ENCODE results near the gene DNAAF6. TPM values are rescaled to one million over a fixed set of nuclear protein-coding genes. Genes with fewer than 3 reads are reported as not detected.

Gene DNAAF6
- total and polyA plus RNA-seq, 4 experiments from 2014 or later, result not detected

- H3K27ac ChIP-seq (ENCODE audit: low read depth, low read length), result no peak overlapping the region
- no peaks in the 10 kb centered on the region for H3K4me1 ChIP-seq (ENCODE audit: insufficient read depth, low read length)
- H3K9me3 ChIP-seq (ENCODE audit: control insufficient read depth in 1 of 2, low read length in 2 of 2), result no peaks in the 10 kb centered on the region
- no peaks in the 10 kb centered on the region for H3K4me1 Mint-ChIP-seq
- POLR2A ChIA-PET (ENCODE audit: partially characterized antibody), result no interaction called here
- DNase-seq, result no peak
- no peak overlapping the region for H3K27ac Mint-ChIP-seq
- H3K4me3 ChIP-seq (ENCODE audit: low read length in 2 of 2), result no peak overlapping the region
- CTCF ChIA-PET (ENCODE audit: partially characterized antibody), result no interaction called here
- H3K4me3 Mint-ChIP-seq, result no peak overlapping the region
- no peaks in the 10 kb centered on the region for H3K36me3 Mint-ChIP-seq
- H3K9me3 Mint-ChIP-seq, result no peaks in the 10 kb centered on the region
- no peaks in the 10 kb centered on the region for H3K36me3 ChIP-seq (ENCODE audit: insufficient read depth, low read length)
- intact Hi-C loops (cut with micrococcal nuclease), result no loop called here
- peaks cover 2 to 4% of the 10 kb centered on the region in 2 donors for H3K27me3 Mint-ChIP-seq
- H3K27me3 ChIP-seq (ENCODE audit: insufficient read depth, low read length), result no peaks in the 10 kb centered on the region
Measured at GRCh38 chrX:107226757-107227156, 20.3 kb downstream of the DNAAF6 start.

- no peak overlapping the region for H3K4me3 Mint-ChIP-seq
- intact Hi-C loops (cut with micrococcal nuclease), result no loop called here
- POLR2A ChIA-PET (ENCODE audit: partially characterized antibody), result no interaction called here
Measured at GRCh38 chrX:107227780-107228485, 21.5 kb downstream of the DNAAF6 start.

GRCh38 chrX:107228486-107228819 is 22.0 kb downstream of the DNAAF6 start:
- Histone ChIP-seq H3K4me1 (ENCODE audit: insufficient read depth, low read length) (no peaks in the 10 kb centered on the region), H3K27me3 (ENCODE audit: insufficient read depth, low read length) (no peaks in the 10 kb centered on the region), H3K36me3 (ENCODE audit: insufficient read depth, low read length) (no peaks in the 10 kb centered on the region), H3K27ac (ENCODE audit: low read depth, low read length) (no peak overlapping the region), H3K9me3 (ENCODE audit: control insufficient read depth in 1 of 2, low read length in 2 of 2) (no peaks in the 10 kb centered on the region), H3K4me3 (ENCODE audit: low read length in 2 of 2) (no peak overlapping the region)
- ChIA-PET POLR2A (ENCODE audit: partially characterized antibody) (no interaction called here), CTCF (ENCODE audit: partially characterized antibody) (no interaction called here)
- H3K4me3 Mint-ChIP-seq, result no peak overlapping the region
- H3K9me3 Mint-ChIP-seq, result no peaks in the 10 kb centered on the region
- no peaks in the 10 kb centered on the region for H3K36me3 Mint-ChIP-seq
- peaks cover 2 to 7% of the 10 kb centered on the region in 2 donors for H3K27me3 Mint-ChIP-seq
- no peaks in the 10 kb centered on the region for H3K4me1 Mint-ChIP-seq
- no peak overlapping the region for H3K27ac Mint-ChIP-seq
- intact Hi-C loops (cut with micrococcal nuclease), result no loop called here
- DNase-seq, result no peak

More at GRCh38 chrX:107227780-107228485, 21.5 kb downstream of the DNAAF6 start:
- H3K27ac ChIP-seq (ENCODE audit: low read depth, low read length), result no peak overlapping the region
- no peak for DNase-seq
- H3K36me3 ChIP-seq (ENCODE audit: insufficient read depth, low read length), result no peaks in the 10 kb centered on the region
- H3K4me3 ChIP-seq (ENCODE audit: low read length in 2 of 2), result no peak overlapping the region
- H3K4me1 Mint-ChIP-seq, result no peaks in the 10 kb centered on the region
- CTCF ChIA-PET (ENCODE audit: partially characterized antibody), result no interaction called here
- peaks cover 2 to 7% of the 10 kb centered on the region in 2 donors for H3K27me3 Mint-ChIP-seq
- no peaks in the 10 kb centered on the region for H3K9me3 ChIP-seq (ENCODE audit: control insufficient read depth in 1 of 2, low read length in 2 of 2)
- H3K27ac Mint-ChIP-seq, result peak overlapping the region in 1 of 7 donors; percentile 2
- H3K4me1 ChIP-seq (ENCODE audit: insufficient read depth, low read length), result no peaks in the 10 kb centered on the region
- H3K27me3 ChIP-seq (ENCODE audit: insufficient read depth, low read length), result no peaks in the 10 kb centered on the region
- no peaks in the 10 kb centered on the region for H3K36me3 Mint-ChIP-seq
- H3K9me3 Mint-ChIP-seq, result no peaks in the 10 kb centered on the region

- Histone ChIP-seq H3K36me3 (ENCODE audit: insufficient read depth, low read length) (no peaks in the 10 kb centered on the region), H3K4me1 (ENCODE audit: insufficient read depth, low read length) (no peaks in the 10 kb centered on the region), H3K9me3 (ENCODE audit: control insufficient read depth in 1 of 2, low read length in 2 of 2) (no peaks in the 10 kb centered on the region), H3K4me3 (ENCODE audit: low read length in 2 of 2) (no peak overlapping the region), H3K27me3 (ENCODE audit: insufficient read depth, low read length) (no peaks in the 10 kb centered on the region), H3K27ac (ENCODE audit: low read depth, low read length) (no peak overlapping the region)
- Mint-ChIP-seq H3K36me3 (no peaks in the 10 kb centered on the region), H3K27me3 (peaks cover 6% of the 10 kb centered on the region in 2 donors), H3K27ac (no peak overlapping the region), H3K4me3 (peak overlapping the region in 3 of 8 donors; percentile 32 to 48 (median 43)), H3K4me1 (peaks cover 0 to 2% (median 0%) of the 10 kb centered on the region in 4 donors), H3K9me3 (no peaks in the 10 kb centered on the region)
- peak in 1 of 5 donors; percentile 2 for DNase-seq
- ChIA-PET POLR2A (ENCODE audit: partially characterized antibody) (no interaction called here), CTCF (ENCODE audit: partially characterized antibody) (interaction anchor here (1.0 to 1.6 kb wide), 5 partner anchors 20 to 398 kb away, joined by 3 to 4 read pairs (median 3); no protein-coding TSS in a partner anchor)
- intact Hi-C loops (cut with micrococcal nuclease), result no loop called here
Measured at GRCh38 chrX:107272431-107272921, 66.1 kb downstream of the DNAAF6 start.

- intact Hi-C loops (cut with micrococcal nuclease), result no loop called here
- Mint-ChIP-seq H3K4me3 (no peak overlapping the region), H3K27me3 (peaks cover 6 to 9% of the 10 kb centered on the region in 2 donors), H3K36me3 (no peaks in the 10 kb centered on the region), H3K4me1 (peaks cover 0 to 2% (median 0%) of the 10 kb centered on the region in 4 donors), H3K27ac (no peak overlapping the region), H3K9me3 (no peaks in the 10 kb centered on the region)
- Histone ChIP-seq H3K9me3 (ENCODE audit: control insufficient read depth in 1 of 2, low read length in 2 of 2) (no peaks in the 10 kb centered on the region), H3K36me3 (ENCODE audit: insufficient read depth, low read length) (no peaks in the 10 kb centered on the region), H3K4me1 (ENCODE audit: insufficient read depth, low read length) (no peaks in the 10 kb centered on the region), H3K4me3 (ENCODE audit: low read length in 2 of 2) (no peak overlapping the region), H3K27ac (ENCODE audit: low read depth, low read length) (no peak overlapping the region), H3K27me3 (ENCODE audit: insufficient read depth, low read length) (no peaks in the 10 kb centered on the region)
- DNase-seq, result no peak
- ChIA-PET CTCF (ENCODE audit: partially characterized antibody) (no interaction called here), POLR2A (ENCODE audit: partially characterized antibody) (no interaction called here)
Measured at GRCh38 chrX:107273795-107274194, 67.4 kb downstream of the DNAAF6 start.

- Mint-ChIP-seq H3K4me3 (no peak overlapping the region), H3K27me3 (no peaks in the 10 kb centered on the region), H3K27ac (no peak overlapping the region), H3K36me3 (no peaks in the 10 kb centered on the region), H3K4me1 (no peaks in the 10 kb centered on the region), H3K9me3 (no peaks in the 10 kb centered on the region)
- Histone ChIP-seq H3K4me1 (ENCODE audit: insufficient read depth, low read length) (no peaks in the 10 kb centered on the region), H3K27ac (ENCODE audit: low read depth, low read length) (no peak overlapping the region), H3K36me3 (ENCODE audit: insufficient read depth, low read length) (no peaks in the 10 kb centered on the region), H3K9me3 (ENCODE audit: control insufficient read depth in 1 of 2, low read length in 2 of 2) (no peaks in the 10 kb centered on the region), H3K4me3 (ENCODE audit: low read length in 2 of 2) (no peak overlapping the region), H3K27me3 (ENCODE audit: insufficient read depth, low read length) (no peaks in the 10 kb centered on the region)
- no peak for DNase-seq
- CTCF ChIA-PET (ENCODE audit: partially characterized antibody), result no interaction called here
- POLR2A ChIA-PET (ENCODE audit: partially characterized antibody), result no interaction called here
- intact Hi-C loops (cut with micrococcal nuclease), result no loop called here
Measured at GRCh38 chrX:107288676-107289075, 82.3 kb downstream of the DNAAF6 start.

- ChIA-PET CTCF (ENCODE audit: partially characterized antibody) (no interaction called here), POLR2A (ENCODE audit: partially characterized antibody) (no interaction called here)
- H3K27me3 ChIP-seq (ENCODE audit: insufficient read depth, low read length), result no peaks in the 10 kb centered on the region
- H3K4me3 ChIP-seq (ENCODE audit: low read length in 2 of 2), result no peak overlapping the region
- no peak overlapping the region for H3K27ac ChIP-seq (ENCODE audit: low read depth, low read length)
- no peak overlapping the region for H3K4me3 Mint-ChIP-seq
- no peak for DNase-seq
- intact Hi-C loops (cut with micrococcal nuclease), result no loop called here
- no peaks in the 10 kb centered on the region for H3K27me3 Mint-ChIP-seq
- H3K4me1 ChIP-seq (ENCODE audit: insufficient read depth, low read length), result no peaks in the 10 kb centered on the region
- H3K9me3 ChIP-seq (ENCODE audit: control insufficient read depth in 1 of 2, low read length in 2 of 2), result no peaks in the 10 kb centered on the region
- no peaks in the 10 kb centered on the region for H3K4me1 Mint-ChIP-seq
- no peaks in the 10 kb centered on the region for H3K36me3 ChIP-seq (ENCODE audit: insufficient read depth, low read length)
- H3K27ac Mint-ChIP-seq, result no peak overlapping the region
- no peaks in the 10 kb centered on the region for H3K36me3 Mint-ChIP-seq
- no peaks in the 10 kb centered on the region for H3K9me3 Mint-ChIP-seq
Measured at GRCh38 chrX:107290019-107290418, 83.6 kb downstream of the DNAAF6 start.
